Mesenteric fat pad (tissue), 1 donor: Measurements from ENCODE around the gene USP6NL. TPM values are rescaled to one million over a fixed set of nuclear protein-coding genes. Genes with fewer than 3 reads are reported as not detected.
"Not testable (repeated sequence)": the region's sequence is repeated elsewhere in the genome, so short reads cannot be mapped to it uniquely, and the experiment has no call there.

Source experiments
- DNase-seq: peaks from one replicate; pipeline ENCODE4 v3.0.0-alpha.2; 2020; ENCODE audit warnings: low spot score
- total RNA-seq: library from RNA; stranded (reverse); fragmentation: NEBNext Ultra II Directional; extraction: Animal tissue kit (Norgen Biotek cat#: 25700); gene quantifications from one replicate; pipeline ENCODE4 v1.2.1, GENCODE V29; 2021
- donor health status: DM: yes; HTN: yes; CAD: no.

Gene USP6NL
- total RNA-seq, 1 donor from 2014 or later = 18.6 TPM

- DNase-seq = no peak
These were observed 162.8 kb downstream of the USP6NL start for GRCh38 chr10:11448545-11449244.

GRCh38 chr10:11448190-11448544 lies 163.3 kb downstream of the USP6NL start:
- no peak for DNase-seq

- DNase-seq = no peak
These were observed 163.9 kb downstream of the USP6NL start for GRCh38 chr10:11447586-11447985.

GRCh38 chr10:11446864-11447263 lies 164.6 kb downstream of the USP6NL start:
- no peak for DNase-seq

- DNase-seq = no peak
These were observed 165.3 kb downstream of the USP6NL start for GRCh38 chr10:11446133-11446532.

GRCh38 chr10:11444531-11445228 lies 166.8 kb downstream of the USP6NL start:
- no peak for DNase-seq

- DNase-seq = no peak
These were observed 167.3 kb downstream of the USP6NL start for GRCh38 chr10:11444155-11444530.

GRCh38 chr10:11443468-11444154 lies 167.8 kb downstream of the USP6NL start:
- no peak for DNase-seq

- DNase-seq = no peak
These were observed 169.3 kb downstream of the USP6NL start for GRCh38 chr10:11442001-11442773.

- no peak for DNase-seq
These were observed 170.3 kb downstream of the USP6NL start for GRCh38 chr10:11441151-11441535.

GRCh38 chr10:11440250-11441150 lies 170.9 kb downstream of the USP6NL start:
- DNase-seq = no peak

- no peak for DNase-seq
These were observed 171.9 kb downstream of the USP6NL start for GRCh38 chr10:11439523-11440053.

GRCh38 chr10:11437391-11438142 lies 173.9 kb downstream of the USP6NL start:
- DNase-seq = no peak

GRCh38 chr10:11436445-11436844 lies 175.0 kb downstream of the USP6NL start:
- not testable (repeated sequence) for DNase-seq

GRCh38 chr10:11435581-11435981 lies 175.9 kb downstream of the USP6NL start:
- DNase-seq = no peak

GRCh38 chr10:11434324-11434723 lies 177.1 kb downstream of the USP6NL start:
- DNase-seq = no peak

GRCh38 chr10:11433657-11434056 lies 177.8 kb downstream of the USP6NL start:
- DNase-seq = no peak

- no peak for DNase-seq
These were observed 180.3 kb downstream of the USP6NL start for GRCh38 chr10:11431216-11431555.

GRCh38 chr10:11430421-11431215 lies 180.8 kb downstream of the USP6NL start:
- no peak for DNase-seq
